Measurements from ENCODE around the gene STX1B.
"Not testable (repeated sequence)": the region's sequence is repeated elsewhere in the genome, so short reads cannot be mapped to it uniquely, and the experiment has no call there.

Gene STX1B

GRCh38 chr16:31013292-31013691, 2.9 kb upstream of the STX1B start:
- DNase-seq (ENCODE audit: low spot score) = not testable (repeated sequence)

- DNase-seq (ENCODE audit: low spot score) = not testable (repeated sequence)
Measured at GRCh38 chr16:31011815-31012214, 1.4 kb upstream of the STX1B start.

DNA sequence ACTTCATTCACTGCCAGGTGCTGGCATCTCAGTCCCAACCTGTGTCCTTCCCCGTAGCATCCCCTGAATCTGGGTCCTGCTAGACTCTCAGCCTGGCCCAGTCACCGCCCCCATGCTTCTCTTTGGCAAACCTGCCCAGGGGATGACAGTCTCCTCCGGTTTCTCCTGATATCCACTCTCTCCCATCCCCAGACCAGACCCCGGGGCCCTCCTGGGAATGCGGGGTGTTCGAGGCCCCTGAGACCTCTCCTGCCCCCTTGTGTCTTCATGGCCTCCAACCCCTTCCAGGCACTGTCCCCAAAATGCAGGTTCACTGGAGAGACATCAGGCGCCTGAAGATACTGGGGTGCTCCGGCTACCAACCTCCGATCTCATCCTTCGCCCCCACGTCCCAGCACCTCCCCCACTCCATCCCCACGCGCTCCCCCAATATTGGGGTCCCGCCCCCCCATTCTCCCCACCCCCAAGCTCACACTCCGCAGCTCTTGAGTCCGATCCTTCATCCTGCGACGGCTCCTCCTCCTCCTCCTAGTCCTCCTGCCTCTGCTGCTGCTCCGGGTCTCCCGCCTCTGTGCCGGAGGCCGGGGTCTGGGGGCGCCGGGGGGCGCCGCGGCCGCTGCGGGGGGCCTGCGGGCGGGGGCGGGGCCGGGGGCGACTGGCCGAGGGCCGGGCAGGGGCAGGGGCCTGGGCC, 399 bp downstream of the STX1B start:
- DNase-seq (ENCODE audit: low spot score) = no peak

DNA sequence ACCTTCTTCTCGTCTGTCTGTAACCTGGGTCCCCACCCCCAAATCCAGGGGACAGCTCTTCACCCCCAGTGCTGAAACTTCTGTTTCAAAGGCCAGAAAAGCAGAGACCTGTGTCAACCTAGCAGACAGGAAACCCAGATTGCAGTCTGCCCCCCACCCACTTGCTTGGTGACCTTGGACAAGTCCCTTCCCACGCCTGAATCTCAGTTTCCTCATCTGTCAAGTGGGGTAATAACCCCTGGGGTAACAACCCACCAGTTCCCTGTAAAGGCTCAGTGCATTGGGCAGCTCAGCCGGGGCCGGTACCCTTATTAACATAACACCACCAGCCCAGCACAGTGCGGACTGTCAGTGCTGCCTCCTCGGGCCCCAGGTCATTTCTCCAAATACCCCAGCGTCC, 1.3 kb downstream of the STX1B start:
- no peak for DNase-seq (ENCODE audit: low spot score)

DNA sequence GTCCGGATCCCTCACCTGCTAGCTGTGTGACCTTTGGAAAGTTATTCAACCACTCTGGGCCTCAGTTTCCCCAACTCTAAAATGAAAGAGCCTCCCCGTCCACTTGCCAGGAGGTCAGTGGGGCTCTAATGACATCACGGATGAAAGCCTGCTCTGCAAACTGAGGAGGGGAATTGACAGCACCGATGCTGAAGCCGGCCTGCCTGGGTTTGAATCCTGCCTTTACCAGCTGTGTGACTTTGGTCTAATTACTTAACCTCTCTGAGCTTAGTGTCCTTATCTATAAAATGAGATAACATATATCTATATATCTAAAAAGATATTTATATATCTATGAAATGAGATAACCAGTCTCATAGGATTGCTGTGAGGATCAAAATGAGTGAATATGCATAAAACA, 1.9 kb downstream of the STX1B start:
- DNase-seq (ENCODE audit: low spot score) = no peak

DNA sequence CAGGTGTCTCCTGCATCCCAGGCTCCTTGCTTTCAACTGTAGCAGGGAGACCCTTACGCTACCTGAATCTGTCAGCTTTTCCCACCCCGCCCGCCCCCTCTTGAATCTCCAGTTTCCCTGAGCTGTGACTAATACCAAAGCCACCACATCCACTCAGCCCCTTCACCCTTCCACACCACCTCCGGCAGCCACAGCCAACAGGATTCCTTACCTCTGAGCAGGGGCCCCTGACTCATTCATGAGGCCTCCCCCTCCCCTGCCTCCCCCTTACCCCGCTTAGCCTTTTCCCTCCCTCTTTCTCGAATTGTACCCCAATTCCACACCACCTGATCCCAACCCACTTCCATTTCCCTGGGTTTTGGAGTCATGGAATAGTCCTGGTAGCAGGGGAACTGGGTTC, 2.3 kb downstream of the STX1B start:
- DNase-seq (ENCODE audit: low spot score) = no peak

DNA sequence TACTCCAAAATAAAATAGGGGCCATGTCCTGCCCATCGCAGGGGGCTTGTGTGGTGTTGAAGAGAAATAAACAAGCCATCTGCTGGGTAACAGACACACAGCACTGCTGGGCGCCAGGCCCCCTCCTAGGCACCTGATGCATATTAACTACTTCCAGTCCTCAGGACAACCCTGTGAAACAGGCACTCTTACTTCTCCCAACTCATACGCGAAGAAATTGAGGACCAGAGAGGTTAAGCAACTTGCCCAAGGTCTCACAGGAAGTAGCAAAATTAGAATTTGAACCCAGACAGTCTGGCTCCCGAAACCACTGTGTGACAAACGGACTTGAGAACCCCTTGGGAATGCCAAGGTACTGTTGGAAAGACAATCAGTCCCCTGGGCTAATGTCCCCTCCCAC, 2.8 kb downstream of the STX1B start:
- no peak for DNase-seq (ENCODE audit: low spot score)

- DNase-seq (ENCODE audit: low spot score) = no peak
Measured at GRCh38 chr16:31006589-31006988, 3.8 kb downstream of the STX1B start.

DNA sequence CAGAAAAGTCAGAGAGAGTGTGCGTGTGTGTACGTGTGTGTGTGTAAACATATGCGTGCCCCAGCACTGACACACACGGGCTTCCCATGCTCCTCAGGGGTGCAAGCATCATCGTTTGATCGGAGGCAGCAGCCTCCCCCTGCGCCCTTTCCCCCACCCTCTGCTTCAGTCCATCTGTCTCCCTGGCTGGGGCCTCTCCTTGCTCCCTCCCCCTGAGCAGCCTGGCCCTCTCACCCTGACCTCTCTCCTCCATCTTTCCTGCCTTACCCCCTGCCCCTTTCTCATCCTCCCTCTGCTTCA, 4.4 kb downstream of the STX1B start:
- DNase-seq (ENCODE audit: low spot score) = no peak

DNA sequence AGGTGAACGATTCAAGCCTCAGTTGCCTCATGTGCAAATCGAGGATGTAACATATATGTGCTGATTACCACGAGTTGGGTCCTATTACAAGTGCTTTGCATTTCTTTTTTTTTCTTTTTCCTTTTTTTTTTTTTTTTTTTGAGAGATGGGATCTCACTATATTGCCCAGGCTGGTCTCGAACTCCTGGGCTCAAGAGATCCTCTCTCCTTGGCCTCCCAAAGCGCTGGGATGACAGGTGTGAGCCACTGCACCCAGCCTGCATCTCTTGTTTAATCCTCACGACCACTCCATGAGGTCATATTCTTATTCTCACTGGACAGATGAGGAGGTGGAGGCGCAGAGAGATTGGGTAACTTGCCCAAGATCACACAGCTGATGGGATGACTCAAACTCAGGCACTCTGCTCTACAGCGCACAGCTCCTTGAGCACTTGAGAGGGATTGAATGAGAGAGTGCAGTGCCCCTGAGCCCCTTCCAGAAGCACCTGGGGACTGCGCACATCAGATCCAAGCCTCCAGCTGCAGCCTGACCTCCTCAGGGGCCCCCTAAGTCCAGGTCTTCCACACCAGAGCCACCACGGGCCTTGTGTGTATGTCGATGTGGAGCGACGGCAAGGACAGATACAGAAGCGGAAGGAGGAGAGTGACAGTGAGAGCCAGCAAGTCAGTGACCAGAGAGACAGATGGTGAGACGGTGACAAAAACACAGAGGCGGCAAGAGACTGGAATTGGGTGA, 4.9 kb downstream of the STX1B start:
- no peak for DNase-seq (ENCODE audit: low spot score)

DNA sequence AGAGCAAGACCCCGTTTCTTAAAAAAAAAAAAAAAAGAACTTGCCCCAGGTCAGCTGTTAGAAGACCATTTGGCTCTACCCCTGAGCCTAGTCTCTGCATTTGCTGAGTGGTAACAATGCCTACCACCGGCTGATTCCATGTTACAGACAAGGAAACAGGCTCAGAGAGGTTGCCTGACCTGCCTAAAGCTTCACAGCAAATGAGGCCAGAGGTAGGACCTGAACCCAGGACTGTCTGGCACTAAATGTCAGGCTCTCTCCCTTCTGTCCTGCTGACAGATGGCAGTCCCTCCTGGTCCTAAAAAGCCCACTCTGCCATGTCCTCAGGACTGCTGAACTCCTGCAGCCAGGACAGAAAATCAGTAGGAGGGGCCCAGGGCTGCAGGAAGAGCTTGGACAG, 5.8 kb downstream of the STX1B start:
- DNase-seq (ENCODE audit: low spot score) = no peak

DNA sequence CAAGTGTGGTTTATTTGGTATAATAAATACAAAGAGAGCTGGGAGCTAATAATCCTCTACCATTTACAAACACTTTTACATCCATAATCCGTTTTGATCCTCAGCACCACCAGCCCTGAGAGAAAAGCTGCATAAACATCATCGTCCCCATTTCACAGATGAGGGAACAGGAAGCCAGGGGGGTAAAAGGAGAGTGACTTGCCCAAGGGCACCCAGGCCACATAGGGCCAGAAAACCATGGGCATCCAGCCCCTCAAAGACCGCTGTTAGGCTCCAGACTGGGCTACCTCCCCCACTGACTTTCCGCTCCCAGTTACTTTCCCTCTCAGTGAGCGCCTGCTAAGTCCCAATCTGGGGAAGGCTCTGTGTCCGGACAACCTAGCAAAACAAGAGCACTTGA, 6.7 kb downstream of the STX1B start:
- no peak for DNase-seq (ENCODE audit: low spot score)

- no peak for DNase-seq (ENCODE audit: low spot score)
Measured at GRCh38 chr16:31002862-31003341, 7.5 kb downstream of the STX1B start.

- no peak for DNase-seq (ENCODE audit: low spot score)
Measured at GRCh38 chr16:31002250-31002700, 8.2 kb downstream of the STX1B start.

GRCh38 chr16:31001507-31002249, 8.8 kb downstream of the STX1B start:
- no peak for DNase-seq (ENCODE audit: low spot score)

- DNase-seq (ENCODE audit: low spot score) = no peak
Measured at GRCh38 chr16:31000671-31001382, 9.6 kb downstream of the STX1B start.

DNA sequence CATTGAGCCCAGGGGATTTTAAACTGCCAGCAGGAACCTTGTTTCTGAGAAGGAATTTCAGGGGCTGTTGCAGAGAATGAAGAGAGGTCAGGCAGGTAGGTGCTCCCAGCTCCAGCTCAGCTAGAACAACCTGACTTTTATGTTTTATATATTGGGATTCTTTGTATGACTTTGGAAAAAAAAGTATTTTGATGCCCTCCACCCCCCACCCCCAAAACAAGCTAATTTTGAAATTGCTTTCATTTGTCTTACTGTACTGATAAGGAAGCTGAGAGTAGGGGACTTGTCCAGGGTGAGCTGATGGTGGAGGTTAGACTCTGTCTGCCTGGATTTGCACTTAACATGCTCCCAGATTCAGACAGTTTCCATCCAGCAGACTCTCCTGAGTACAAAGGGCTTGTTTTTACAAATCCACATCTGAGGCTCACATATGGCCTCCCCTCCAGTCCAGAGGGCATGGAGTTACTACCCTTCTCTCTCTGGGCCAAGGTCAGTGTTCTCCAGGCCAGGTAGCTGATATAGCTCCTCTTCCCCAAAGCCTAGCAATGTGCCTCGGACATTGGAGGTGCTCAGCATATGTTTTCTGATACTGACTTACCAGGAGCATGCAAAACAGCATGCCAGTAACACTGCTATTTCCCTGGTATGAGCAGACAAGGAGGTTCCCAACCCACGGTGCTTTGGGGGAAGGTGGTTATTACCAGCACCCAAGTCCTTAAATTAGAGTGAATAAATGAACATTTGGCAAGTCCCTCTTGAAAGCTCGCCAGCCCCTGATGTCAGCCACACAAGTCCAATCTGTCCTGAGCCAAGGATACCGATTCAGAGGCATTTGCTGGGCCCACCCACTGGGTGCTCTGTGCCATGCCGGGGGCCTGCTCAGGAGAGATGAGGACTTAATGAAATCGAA, 11.3 kb downstream of the STX1B start:
- DNase-seq (ENCODE audit: low spot score) = no peak

GRCh38 chr16:30997725-30998711, 12.4 kb downstream of the STX1B start:
- no peak for DNase-seq (ENCODE audit: low spot score)

DNA sequence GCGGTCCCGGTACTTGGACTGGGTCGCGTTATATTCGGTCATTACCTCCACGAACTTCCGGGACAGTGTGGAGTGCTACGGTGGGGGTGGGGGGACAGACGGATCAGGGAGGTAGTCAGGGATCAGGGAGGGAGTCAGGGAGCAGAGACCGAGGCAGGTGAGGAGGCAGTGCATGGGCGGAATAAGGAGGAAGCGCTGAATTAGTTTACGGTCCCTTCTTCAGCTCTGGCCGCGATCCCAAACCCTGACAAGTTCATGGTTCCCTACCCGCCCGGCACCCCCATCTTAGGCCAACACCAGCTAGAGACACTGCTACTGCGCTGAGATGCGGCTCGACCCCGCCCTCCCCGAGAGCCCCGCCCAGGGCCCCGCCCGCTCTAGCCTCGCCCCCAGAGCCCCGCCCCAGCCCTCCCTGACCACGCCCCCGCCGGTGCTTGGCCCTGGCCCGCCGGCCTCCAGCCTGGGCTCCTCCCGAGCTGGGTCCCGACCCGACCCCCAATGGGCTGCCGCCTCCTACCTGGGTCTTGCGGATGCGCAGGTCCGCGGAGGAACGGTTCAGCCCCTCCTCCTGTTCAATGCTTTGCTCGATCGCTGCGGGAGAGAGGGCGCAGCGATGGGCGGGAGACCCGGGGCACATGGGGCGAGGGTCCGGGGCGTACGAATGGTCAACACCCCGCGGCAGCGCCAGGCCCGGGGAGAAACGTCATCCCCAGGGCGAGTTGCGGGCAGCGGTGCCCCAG, 13.3 kb downstream of the STX1B start:
- peak; percentile 44 for DNase-seq (ENCODE audit: low spot score)

Data from globus pallidus (tissue), 1 donor.